ENCODE data around the gene KDELR3. TPM values are rescaled to one million over a fixed set of nuclear protein-coding genes. Genes with fewer than 3 reads are reported as not detected.

KDELR3 gene
- total RNA-seq, 1 donor from 2014 or later: 7.1 TPM

GRCh38 chr22:38433871-38434270, 34.0 kb upstream of the KDELR3 start:
- Histone ChIP-seq H3K36me3 (ENCODE audit: control insufficient read depth, insufficient read depth, low read length) (no peaks in the 10 kb centered on the region), H3K4me3 (ENCODE audit: low read depth, low read length) (no peak overlapping the region), H3K27me3 (ENCODE audit: control insufficient read depth, insufficient read depth, low read length) (peaks cover 5% of the 10 kb centered on the region)
- DNase-seq (ENCODE audit: low read depth) (no peak), FAIRE-seq (no peak)
- TF ChIP-seq CTCF (IDR thresholded peaks at IDR 0.05; ENCODE audit: insufficient read depth, low read length, severe bottlenecking): no peak

- Histone ChIP-seq H3K36me3 (ENCODE audit: control insufficient read depth, insufficient read depth, low read length) (no peaks in the 10 kb centered on the region), H3K27me3 (ENCODE audit: control insufficient read depth, insufficient read depth, low read length) (peaks cover 5% of the 10 kb centered on the region), H3K4me3 (ENCODE audit: low read depth, low read length) (no peak overlapping the region)
- DNase-seq (ENCODE audit: low read depth) (no peak), FAIRE-seq (no peak)
- TF ChIP-seq CTCF (IDR thresholded peaks at IDR 0.05; ENCODE audit: insufficient read depth, low read length, severe bottlenecking): no peak
These were observed 32.9 kb upstream of the KDELR3 start for GRCh38 chr22:38435010-38435409.

- TF ChIP-seq CTCF (IDR thresholded peaks at IDR 0.05; ENCODE audit: insufficient read depth, low read length, severe bottlenecking): no peak
- DNase-seq (ENCODE audit: low read depth): no peak
- Histone ChIP-seq H3K36me3 (ENCODE audit: control insufficient read depth, insufficient read depth, low read length) (no peaks in the 10 kb centered on the region), H3K4me3 (ENCODE audit: low read depth, low read length) (no peak overlapping the region), H3K27me3 (ENCODE audit: control insufficient read depth, insufficient read depth, low read length) (peaks cover 5% of the 10 kb centered on the region)
- FAIRE-seq: no peak
These were observed 31.9 kb upstream of the KDELR3 start for GRCh38 chr22:38435965-38436364.

- DNase-seq (ENCODE audit: low read depth): no peak
- H3K4me3 ChIP-seq (ENCODE audit: low read depth, low read length): no peak overlapping the region
- no peaks in the 10 kb centered on the region for H3K36me3 ChIP-seq (ENCODE audit: control insufficient read depth, insufficient read depth, low read length)
- no peak for TF ChIP-seq CTCF (IDR thresholded peaks at IDR 0.05; ENCODE audit: insufficient read depth, low read length, severe bottlenecking)
- H3K27me3 ChIP-seq (ENCODE audit: control insufficient read depth, insufficient read depth, low read length): peaks cover 5% of the 10 kb centered on the region
- FAIRE-seq: peak; percentile 60
These were observed 31.1 kb upstream of the KDELR3 start for GRCh38 chr22:38436629-38437395.

- Histone ChIP-seq H3K27me3 (ENCODE audit: control insufficient read depth, insufficient read depth, low read length) (peaks cover 5% of the 10 kb centered on the region), H3K36me3 (ENCODE audit: control insufficient read depth, insufficient read depth, low read length) (no peaks in the 10 kb centered on the region), H3K4me3 (ENCODE audit: low read depth, low read length) (no peak overlapping the region)
- no peak for TF ChIP-seq CTCF (IDR thresholded peaks at IDR 0.05; ENCODE audit: insufficient read depth, low read length, severe bottlenecking)
- DNase-seq (ENCODE audit: low read depth) (peak; percentile 13), FAIRE-seq (no peak)
These were observed 30.5 kb upstream of the KDELR3 start for GRCh38 chr22:38437416-38437815.

All from bronchial epithelial cell (primary cell).